Adrenal gland (tissue), 12 donors: Measurements from ENCODE around the gene TTLL1. TPM values are rescaled to one million over a fixed set of nuclear protein-coding genes. Genes with fewer than 3 reads are reported as not detected.

Experiments used
- DNase-seq, 7 donors: peaks; one replicate each; pipeline ENCODE4 v3.0.0-alpha.2; 2019 to 2020
- H3K27ac ChIP-seq, 5 donors: fragments of 200-600 bp; sonication (generic) in 4 of 5; 1 replicate in 3 of 5; 2 replicates in 2 of 5; pipeline versions ENCODE4 v1.5.1 to v1.8.0; 2016 to 2020; ENCODE audit warnings: mild to moderate bottlenecking in 1 of 5
- H3K27me3 ChIP-seq: fragments of 200-600 bp; 2 replicates; pipeline ENCODE4 v1.8.0; 2021
- H3K36me3 ChIP-seq, 2 donors: fragments of 200-600 bp; replicated peaks in 1 of 2; 1 replicate in 1 of 2; 2 replicates in 1 of 2; pipeline versions ENCODE4 v1.5.1 to v1.8.0; 2018 to 2022
- H3K4me1 ChIP-seq, 2 donors: fragments of 200-600 bp; replicated peaks in 1 of 2; 1 replicate in 1 of 2; 2 replicates in 1 of 2; pipeline versions ENCODE4 v1.5.1 to v1.8.0; 2018 to 2021
- H3K4me3 ChIP-seq, 4 donors: fragments of 200-600 bp; sonication (generic) in 3 of 4; one replicate each; pipeline ENCODE4 v1.5.1; 2016 to 2018
- H3K9me3 ChIP-seq, 3 donors: fragments of 200-600 bp; sonication (generic) in 1 of 3; replicated peaks in 1 of 3; 1 replicate in 2 of 3; 2 replicates in 1 of 3; pipeline versions ENCODE4 v1.5.1 to v1.8.0; 2016 to 2021
- CTCF ChIP-seq, 6 experiments: fragments of 450-650 bp in 4 of 6; fragments of 200-600 bp in 2 of 6; sonication (generic) in 1 of 6; IDR thresholded peaks; 1 replicate in 5 of 6; 2 replicates in 1 of 6; pipeline versions ENCODE4 v1.5.1 to v1.8.0; 2016 to 2021; ENCODE audit warnings: antibody characterized with exemption in 6 of 6, mild to moderate bottlenecking in 2 of 6, moderate library complexity in 1 of 6
- POLR2A ChIP-seq, 2 donors: fragments of 450-650 bp; IDR thresholded peaks; one replicate each; pipeline ENCODE4 v1.6.1; 2017; ENCODE audit warnings: antibody characterized with exemption in 2 of 2, mild to moderate bottlenecking in 2 of 2, moderate library complexity in 1 of 2
- WGBS, 4 donors: extraction: QIAGEN DNeasy Blood & Tissue Kit in 2 of 4; methylation state at CpG; one replicate each; pipeline versions ENCODE4 v1.1.5 to v1.1.7; 2013 to 2017; 5-methylcytosine and 5-hydroxymethylcytosine counted together
- intact Hi-C, 2 donors: fragments of 100-400 bp; cut with DNase I; formaldehyde crosslinking; loops; one replicate each; pipeline versions ENCODE4 v1.14.1 to v1.15.0; 2022 to 2023
- polyA plus RNA-seq, 3 donors: library from polyadenylated mRNA; stranded (reverse); fragments of 200-250 nt in 2 of 3; fragments of 350-450 nt in 1 of 3; fragmentation: Illumina TruSeq in 1 of 3; extraction: RNeasy Lipid Tissue Mini Kit (QIAGEN cat#74804) in 1 of 3; gene quantifications; one replicate each; pipeline ENCODE4 v1.2.3, GENCODE V29; 2013 to 2014
- total RNA-seq, 9 donors: library from RNA; depleted of rRNA in 4 of 9; stranded (reverse); fragments of >200 nt in 4 of 9; fragments of 120-200 nt in 1 of 9; fragmentation: NEBNext Ultra II Directional in 1 of 9; extraction: Animal tissue kit (Norgen Biotek cat#: 25700) in 1 of 9; gene quantifications; one replicate each; pipeline versions ENCODE4 v1.1.0 to v1.2.4, GENCODE V29; 2013 to 2023
- donor health status: healthy with polysubstance abuse.
- donor health status: Bipolar disorder and iron deficiency.
- donor health status: DM: yes; HTN: yes; CAD: no.
- donor health status: DM: no; HTN: no; CAD: no.
- donor health status: DM: no; HTN: no; CAD: no.
- donor health status: DM: yes; HTN: yes; CAD: no.

TTLL1 gene
- total and polyA plus RNA-seq, 12 donors = 5.0 to 14.1 (median 8.3) TPM

- intact Hi-C loops = no loop called here
- H3K9me3 ChIP-seq = no peaks in the 10 kb centered on the region
- H3K27ac ChIP-seq = no peak overlapping the region
- TF ChIP-seq POLR2A (IDR thresholded peaks at IDR 0.05) (no peak), CTCF (IDR thresholded peaks at IDR 0.05) (no peak)
- DNase-seq = no peak
- no peaks in the 10 kb centered on the region for H3K27me3 ChIP-seq
- 81 to 93% (median 89%) methylated on average over 3 to 5 of the region's 5 CpGs for WGBS, 4 donors
- no peaks in the 10 kb centered on the region for H3K4me1 ChIP-seq
- H3K4me3 ChIP-seq = no peak overlapping the region
- peaks cover 0 to 69% of the 10 kb centered on the region in 2 donors for H3K36me3 ChIP-seq
Measured at GRCh38 chr22:43135565-43135964, 46.4 kb upstream of the TTLL1 start.

- H3K36me3 ChIP-seq = peaks cover 0 to 59% of the 10 kb centered on the region in 2 donors
- intact Hi-C loops = no loop called here
- no peaks in the 10 kb centered on the region for H3K4me1 ChIP-seq
- 97 to 100% (median 99%) methylated on average over 2 to 4 of the region's 4 CpGs for WGBS, 4 donors
- no peak for DNase-seq
- no peak overlapping the region for H3K4me3 ChIP-seq
- H3K27ac ChIP-seq = no peak overlapping the region
- no peaks in the 10 kb centered on the region for H3K9me3 ChIP-seq
- TF ChIP-seq POLR2A (IDR thresholded peaks at IDR 0.05) (no peak), CTCF (IDR thresholded peaks at IDR 0.05) (no peak)
- no peaks in the 10 kb centered on the region for H3K27me3 ChIP-seq
Measured at GRCh38 chr22:43134553-43134952, 45.4 kb upstream of the TTLL1 start.

- Histone ChIP-seq H3K27me3 (no peaks in the 10 kb centered on the region), H3K36me3 (peaks cover 0 to 47% of the 10 kb centered on the region in 2 donors), H3K27ac (no peak overlapping the region), H3K4me1 (no peaks in the 10 kb centered on the region), H3K4me3 (no peak overlapping the region), H3K9me3 (no peaks in the 10 kb centered on the region)
- WGBS, 4 donors = 80 to 94% (median 92%) methylated on average over 6 to 9 of the region's 9 CpGs
- DNase-seq = no peak
- TF ChIP-seq CTCF (IDR thresholded peaks at IDR 0.05) (no peak), POLR2A (IDR thresholded peaks at IDR 0.05) (no peak)
- intact Hi-C loops = no loop called here
Measured at GRCh38 chr22:43133401-43133800, 44.2 kb upstream of the TTLL1 start.

- intact Hi-C loops = no loop called here
- no peak for DNase-seq
- Histone ChIP-seq H3K9me3 (no peaks in the 10 kb centered on the region), H3K36me3 (peaks cover 0 to 34% of the 10 kb centered on the region in 2 donors), H3K27ac (no peak overlapping the region), H3K4me3 (no peak overlapping the region), H3K27me3 (no peaks in the 10 kb centered on the region), H3K4me1 (no peaks in the 10 kb centered on the region)
- TF ChIP-seq CTCF (IDR thresholded peaks at IDR 0.05) (no peak), POLR2A (IDR thresholded peaks at IDR 0.05) (no peak)
- 79 to 89% (median 86%) methylated on average over 15 to 17 of the region's 17 CpGs for WGBS, 4 donors
Measured at GRCh38 chr22:43131773-43132501, 42.7 kb upstream of the TTLL1 start.
